Panc1 (cell line): ENCODE measurements around the gene CIC. TPM values are rescaled to one million over a fixed set of nuclear protein-coding genes. Genes with fewer than 3 reads are reported as not detected.

Experiments
- ATAC-seq: fragments of 200-7000 bp; cut with Tn5 transposase; 2 replicates; pipeline ENCODE4 v1.9.1; 2020; ENCODE audit warnings: mild to moderate bottlenecking, moderate library complexity
- BruUV-seq: library from RNA; stranded (reverse); fragments of 400-500 nt; replicated peaks from 2 replicates; lab custom pipeline; 2021; lab: Mats Ljungman, UMichigan
- CTCF ChIA-PET: fragments of 300-600 bp; sonication (Branson Sonifier 250); formaldehyde crosslinking; loops from one replicate; lab custom pipeline; 2022; ENCODE audit warnings: antibody characterized with exemption; lab: Charles Lee
- POLR2A ChIA-PET: fragments of 300-600 bp; sonication (Branson Sonifier 250); formaldehyde crosslinking; loops from one replicate; lab custom pipeline; 2022; ENCODE audit warnings: antibody characterized with exemption; lab: Charles Lee
- DNase-seq: peaks from one replicate; pipeline ENCODE4 v3.0.0-alpha.2; 2010; ENCODE audit warnings: low read depth, low spot score
- H3K27ac ChIP-seq: 2 replicates; pipeline ENCODE4 v1.5.1; 2011; ENCODE audit warnings: mild to moderate bottlenecking, low read length, inconsistent platforms
- H3K27me3 ChIP-seq: fragments of 200-500 bp; sonication (Bioruptor generic); 2 replicates; pipeline ENCODE4 v1.6.0; 2014; ENCODE audit warnings: low read length, inconsistent platforms; ENCODE audit not compliant: control insufficient read depth, insufficient read depth
- H3K36me3 ChIP-seq: fragments of 200-500 bp; sonication (Bioruptor generic); 2 replicates; pipeline ENCODE4 v1.5.1; 2014; ENCODE audit warnings: inconsistent platforms, mild to moderate bottlenecking, low read length, moderate library complexity; ENCODE audit not compliant: control insufficient read depth, insufficient read depth
- H3K4me1 ChIP-seq: 2 replicates; pipeline ENCODE4 v1.5.1; 2011; ENCODE audit warnings: inconsistent platforms, mild to moderate bottlenecking, low read length, moderate library complexity; ENCODE audit not compliant: control insufficient read depth, insufficient read depth
- H3K4me3 ChIP-seq, 2 experiments: 2 replicates each; pipeline ENCODE4 v1.5.1; 2011 to 2012; ENCODE audit warnings: low read depth in 2 of 2, low read length in 2 of 2, mild to moderate bottlenecking in 2 of 2, inconsistent platforms in 1 of 2, moderate library complexity in 1 of 2
- H3K9me3 ChIP-seq: fragments of 200-500 bp; sonication (Bioruptor generic); 2 replicates; pipeline ENCODE4 v1.5.1; 2014; ENCODE audit warnings: low read depth, mild to moderate bottlenecking, inconsistent platforms, low read length, moderate library complexity; ENCODE audit not compliant: control insufficient read depth, insufficient read depth
- POLR2AphosphoS5 ChIP-seq: IDR thresholded peaks from 2 replicates; pipeline ENCODE4 v1.6.1; 2012; ENCODE audit warnings: mild to moderate bottlenecking, low read depth, low read length, moderate library complexity
- SIN3A ChIP-seq: IDR thresholded peaks from 2 replicates; pipeline ENCODE4 v1.6.1; 2012; ENCODE audit warnings: low read depth, mild to moderate bottlenecking, low read length, moderate library complexity, borderline replicate concordance; ENCODE audit not compliant: insufficient read depth
- TCF7L2 ChIP-seq: IDR thresholded peaks from 2 replicates; pipeline ENCODE4 v1.6.1; 2011; ENCODE audit warnings: mild to moderate bottlenecking, low read depth, low read length, inconsistent platforms
- in situ Hi-C: cut with HindIII; loops from 2 replicates; pipeline ENCODE4 v1.10.0; 2016; ENCODE audit warnings: low sequenced_read_pairs, low pct_unique_long_range_greater_than_20kb
- intact Hi-C: fragments of 100-400 bp; cut with micrococcal nuclease; formaldehyde crosslinking; loops from one replicate; pipeline ENCODE4 v1.10.0; 2022; ENCODE audit not compliant: unreplicated experiment
- total RNA-seq: library from RNA; stranded (reverse); gene quantifications from one replicate; pipeline ENCODE4 v1.2.1, GENCODE V29; 2021; ENCODE audit not compliant: unreplicated experiment
- TF ChIP-seq, protein P1 (sequence below): fragments of 450-650 bp; IDR thresholded peaks from 2 replicates; pipeline ENCODE4 v1.5.1; 2017; ENCODE audit warnings: mild to moderate bottlenecking
- TF ChIP-seq, protein P2 (sequence below), 2 experiments: IDR thresholded peaks; 2 replicates each; pipeline ENCODE4 v1.6.1; 2011 to 2012; ENCODE audit warnings: low read depth in 2 of 2, control low read depth in 1 of 2, low read length in 1 of 2, mild to moderate bottlenecking in 1 of 2, moderate library complexity in 1 of 2; ENCODE audit not compliant: insufficient read depth in 1 of 2

CIC gene
- total RNA-seq, 1 experiment from 2014 or later = 67.4 TPM

DNA sequence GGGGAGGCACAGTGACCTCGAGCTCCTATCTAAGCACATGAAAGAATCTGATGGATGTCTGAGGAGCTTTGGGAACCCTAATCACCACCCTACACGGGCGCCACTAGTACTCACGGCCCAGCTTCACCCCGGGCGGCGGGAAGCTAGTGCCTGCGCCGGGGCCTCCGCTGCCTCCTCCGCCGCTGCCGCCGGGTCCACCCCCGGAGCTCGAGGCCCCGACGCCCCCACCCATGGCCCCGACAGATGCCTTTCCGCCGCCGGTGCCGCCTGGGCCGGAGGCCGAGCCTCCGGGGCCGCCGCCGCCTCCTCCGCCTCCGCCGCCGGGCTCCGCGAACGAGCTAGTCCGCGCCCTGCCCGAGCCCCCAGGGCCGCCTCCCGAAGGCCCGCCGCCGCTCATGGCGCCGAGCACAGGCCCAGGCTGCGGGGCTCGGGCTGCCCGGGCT lies 27.0 kb upstream of the CIC start:
- POLR2A ChIA-PET = no interaction called here
- Histone ChIP-seq H3K27ac (peak overlapping the region; percentile 94), H3K9me3 (no peaks in the 10 kb centered on the region), H3K36me3 (peaks cover 5% of the 10 kb centered on the region; the same call in 1 of the 2 replicates), H3K27me3 (no peaks in the 10 kb centered on the region), H3K4me1 (peaks cover 21% of the 10 kb centered on the region), H3K4me3 (peak overlapping the region; percentile 73 to 93)
- no peak for TF ChIP-seq POLR2AphosphoS5
- ATAC-seq (no peak), DNase-seq (no peak)
- CTCF ChIA-PET = no interaction called here
- in situ Hi-C loops (no loop called here), intact Hi-C loops (no loop called here)
- BruUV-seq = no TSS peak

DNA sequence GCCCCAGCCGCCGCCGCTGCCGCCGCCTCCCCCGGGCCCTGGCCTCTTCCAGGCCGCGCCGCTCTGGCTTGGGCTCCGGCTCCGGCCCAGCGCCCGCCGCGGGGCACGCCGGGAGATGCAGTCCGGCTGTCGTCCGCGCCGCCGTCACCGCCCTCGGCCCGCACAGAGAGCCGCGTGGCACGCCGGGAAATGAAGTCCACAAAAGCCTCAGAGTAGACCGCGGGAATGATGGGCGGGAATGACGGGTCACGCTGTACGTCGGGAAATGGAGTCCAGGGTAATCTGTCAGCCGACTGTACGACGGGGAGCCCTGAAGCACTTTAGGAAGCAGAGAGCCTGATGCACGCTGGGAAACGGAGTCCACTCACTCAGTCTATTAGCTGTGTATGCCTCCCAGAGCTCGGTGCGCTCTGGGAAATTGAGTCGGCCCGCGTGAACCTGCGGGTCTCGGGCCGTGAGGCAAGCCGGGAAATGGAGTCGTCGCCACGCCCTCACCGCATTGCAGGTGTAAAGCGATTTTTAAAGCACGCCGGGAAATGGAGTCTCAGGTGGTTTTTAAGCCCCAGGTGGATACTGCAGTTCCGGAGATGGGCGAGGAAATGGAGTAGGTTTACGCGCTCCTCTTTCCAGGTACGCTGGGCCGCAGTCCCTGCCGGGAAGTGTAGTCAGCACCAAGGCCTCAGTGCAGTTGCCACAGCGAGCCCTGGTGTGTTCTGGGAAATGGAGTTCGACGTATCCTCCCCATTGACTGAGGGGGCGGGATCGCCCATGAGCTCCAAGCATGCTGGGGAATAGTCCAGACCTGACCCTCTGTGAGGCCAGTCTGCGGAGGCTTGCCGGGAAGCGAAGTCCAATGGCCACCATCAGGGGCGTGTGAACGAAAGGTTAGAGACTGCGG lies 26.3 kb upstream of the CIC start, which contains the start of gene GSK3A:
GSK3A (minus strand) TSS at position 91 of the 898 bp plus-strand sequence. CDS start 137 bp downstream, outside the sequence.
- H3K27me3 ChIP-seq = no peaks in the 10 kb centered on the region
- H3K4me1 ChIP-seq = peaks cover 21% of the 10 kb centered on the region
- peaks cover 5% of the 10 kb centered on the region; the same call in 1 of the 2 replicates for H3K36me3 ChIP-seq
- no TSS peak for BruUV-seq
- ChIA-PET POLR2A (interaction anchor here (0.6 kb wide), 1 partner anchor 26 kb away, joined by 3 read pairs; no protein-coding TSS in a partner anchor), CTCF (no interaction called here)
- DNase-seq (peak; percentile 92), ATAC-seq (peak; percentile 85)
- in situ Hi-C loops (no loop called here), intact Hi-C loops (no loop called here)
- H3K4me3 ChIP-seq = peak within 1 kb of the TSS; percentile 73 to 93
- TF ChIP-seq, protein P1, sequence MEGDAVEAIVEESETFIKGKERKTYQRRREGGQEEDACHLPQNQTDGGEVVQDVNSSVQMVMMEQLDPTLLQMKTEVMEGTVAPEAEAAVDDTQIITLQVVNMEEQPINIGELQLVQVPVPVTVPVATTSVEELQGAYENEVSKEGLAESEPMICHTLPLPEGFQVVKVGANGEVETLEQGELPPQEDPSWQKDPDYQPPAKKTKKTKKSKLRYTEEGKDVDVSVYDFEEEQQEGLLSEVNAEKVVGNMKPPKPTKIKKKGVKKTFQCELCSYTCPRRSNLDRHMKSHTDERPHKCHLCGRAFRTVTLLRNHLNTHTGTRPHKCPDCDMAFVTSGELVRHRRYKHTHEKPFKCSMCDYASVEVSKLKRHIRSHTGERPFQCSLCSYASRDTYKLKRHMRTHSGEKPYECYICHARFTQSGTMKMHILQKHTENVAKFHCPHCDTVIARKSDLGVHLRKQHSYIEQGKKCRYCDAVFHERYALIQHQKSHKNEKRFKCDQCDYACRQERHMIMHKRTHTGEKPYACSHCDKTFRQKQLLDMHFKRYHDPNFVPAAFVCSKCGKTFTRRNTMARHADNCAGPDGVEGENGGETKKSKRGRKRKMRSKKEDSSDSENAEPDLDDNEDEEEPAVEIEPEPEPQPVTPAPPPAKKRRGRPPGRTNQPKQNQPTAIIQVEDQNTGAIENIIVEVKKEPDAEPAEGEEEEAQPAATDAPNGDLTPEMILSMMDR = no peak
- peak; percentile 64 for TF ChIP-seq TCF7L2
- TF ChIP-seq SIN3A = peak; percentile 57; the same call in 1 of the 2 replicates
- peak; percentile 83 for TF ChIP-seq POLR2AphosphoS5
- TF ChIP-seq, protein P2, sequence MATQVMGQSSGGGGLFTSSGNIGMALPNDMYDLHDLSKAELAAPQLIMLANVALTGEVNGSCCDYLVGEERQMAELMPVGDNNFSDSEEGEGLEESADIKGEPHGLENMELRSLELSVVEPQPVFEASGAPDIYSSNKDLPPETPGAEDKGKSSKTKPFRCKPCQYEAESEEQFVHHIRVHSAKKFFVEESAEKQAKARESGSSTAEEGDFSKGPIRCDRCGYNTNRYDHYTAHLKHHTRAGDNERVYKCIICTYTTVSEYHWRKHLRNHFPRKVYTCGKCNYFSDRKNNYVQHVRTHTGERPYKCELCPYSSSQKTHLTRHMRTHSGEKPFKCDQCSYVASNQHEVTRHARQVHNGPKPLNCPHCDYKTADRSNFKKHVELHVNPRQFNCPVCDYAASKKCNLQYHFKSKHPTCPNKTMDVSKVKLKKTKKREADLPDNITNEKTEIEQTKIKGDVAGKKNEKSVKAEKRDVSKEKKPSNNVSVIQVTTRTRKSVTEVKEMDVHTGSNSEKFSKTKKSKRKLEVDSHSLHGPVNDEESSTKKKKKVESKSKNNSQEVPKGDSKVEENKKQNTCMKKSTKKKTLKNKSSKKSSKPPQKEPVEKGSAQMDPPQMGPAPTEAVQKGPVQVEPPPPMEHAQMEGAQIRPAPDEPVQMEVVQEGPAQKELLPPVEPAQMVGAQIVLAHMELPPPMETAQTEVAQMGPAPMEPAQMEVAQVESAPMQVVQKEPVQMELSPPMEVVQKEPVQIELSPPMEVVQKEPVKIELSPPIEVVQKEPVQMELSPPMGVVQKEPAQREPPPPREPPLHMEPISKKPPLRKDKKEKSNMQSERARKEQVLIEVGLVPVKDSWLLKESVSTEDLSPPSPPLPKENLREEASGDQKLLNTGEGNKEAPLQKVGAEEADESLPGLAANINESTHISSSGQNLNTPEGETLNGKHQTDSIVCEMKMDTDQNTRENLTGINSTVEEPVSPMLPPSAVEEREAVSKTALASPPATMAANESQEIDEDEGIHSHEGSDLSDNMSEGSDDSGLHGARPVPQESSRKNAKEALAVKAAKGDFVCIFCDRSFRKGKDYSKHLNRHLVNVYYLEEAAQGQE (IDR thresholded peaks at IDR 0.05; ENCODE audit: insufficient read depth in 1 of 2, low read depth in 2 of 2, low read length in 1 of 2) = no peak
- H3K27ac ChIP-seq = peak within 1 kb of the TSS; percentile 94
- no peaks in the 10 kb centered on the region for H3K9me3 ChIP-seq
